ENCODE data around the gene VPS8. TPM values are rescaled to one million over a fixed set of nuclear protein-coding genes. Genes with fewer than 3 reads are reported as not detected.

VPS8 gene
- total RNA-seq, 1 donor from 2014 or later = 94.5 TPM

GRCh38 chr3:184814214-184814613 lies 2.2 kb downstream of the VPS8 start:
- Mint-ChIP-seq H3K4me1 (ENCODE audit: low read depth, unreplicated experiment) (peaks cover 2% of the 10 kb centered on the region), H3K27ac (ENCODE audit: unreplicated experiment) (no peak overlapping the region), H3K4me3 (ENCODE audit: unreplicated experiment) (no peak overlapping the region), H3K36me3 (ENCODE audit: unreplicated experiment) (no peaks in the 10 kb centered on the region), H3K9me3 (ENCODE audit: unreplicated experiment) (no peaks in the 10 kb centered on the region), H3K27me3 (ENCODE audit: unreplicated experiment) (peaks cover 5% of the 10 kb centered on the region)
- TF ChIP-seq CTCF (IDR thresholded peaks at IDR 0.05; ENCODE audit: partially characterized antibody, unreplicated experiment) = no peak
- DNase-seq = no peak

- Mint-ChIP-seq H3K27ac (ENCODE audit: unreplicated experiment) (no peak overlapping the region), H3K4me3 (ENCODE audit: unreplicated experiment) (no peak overlapping the region), H3K27me3 (ENCODE audit: unreplicated experiment) (peaks cover 3% of the 10 kb centered on the region), H3K4me1 (ENCODE audit: low read depth, unreplicated experiment) (peaks cover 2% of the 10 kb centered on the region), H3K9me3 (ENCODE audit: unreplicated experiment) (no peaks in the 10 kb centered on the region), H3K36me3 (ENCODE audit: unreplicated experiment) (no peaks in the 10 kb centered on the region)
- TF ChIP-seq CTCF (IDR thresholded peaks at IDR 0.05; ENCODE audit: partially characterized antibody, unreplicated experiment) = no peak
- DNase-seq = no peak
These were observed 3.3 kb downstream of the VPS8 start for GRCh38 chr3:184815046-184815930.

- Mint-ChIP-seq H3K27me3 (ENCODE audit: unreplicated experiment) (peaks cover 2% of the 10 kb centered on the region), H3K4me1 (ENCODE audit: low read depth, unreplicated experiment) (peaks cover 2% of the 10 kb centered on the region), H3K27ac (ENCODE audit: unreplicated experiment) (no peak overlapping the region), H3K4me3 (ENCODE audit: unreplicated experiment) (no peak overlapping the region), H3K36me3 (ENCODE audit: unreplicated experiment) (no peaks in the 10 kb centered on the region), H3K9me3 (ENCODE audit: unreplicated experiment) (no peaks in the 10 kb centered on the region)
- DNase-seq = no peak
- no peak for TF ChIP-seq CTCF (IDR thresholded peaks at IDR 0.05; ENCODE audit: partially characterized antibody, unreplicated experiment)
These were observed 4.6 kb downstream of the VPS8 start for GRCh38 chr3:184816614-184817013.

- Mint-ChIP-seq H3K36me3 (ENCODE audit: unreplicated experiment) (no peaks in the 10 kb centered on the region), H3K27me3 (ENCODE audit: unreplicated experiment) (peaks cover 2% of the 10 kb centered on the region), H3K4me1 (ENCODE audit: low read depth, unreplicated experiment) (no peaks in the 10 kb centered on the region), H3K4me3 (ENCODE audit: unreplicated experiment) (no peak overlapping the region), H3K9me3 (ENCODE audit: unreplicated experiment) (no peaks in the 10 kb centered on the region), H3K27ac (ENCODE audit: unreplicated experiment) (no peak overlapping the region)
- DNase-seq = no peak
- no peak for TF ChIP-seq CTCF (IDR thresholded peaks at IDR 0.05; ENCODE audit: partially characterized antibody, unreplicated experiment)
These were observed 8.6 kb downstream of the VPS8 start for GRCh38 chr3:184820525-184820924.

GRCh38 chr3:184821034-184821433 lies 9.1 kb downstream of the VPS8 start:
- Mint-ChIP-seq H3K27ac (ENCODE audit: unreplicated experiment) (no peak overlapping the region), H3K27me3 (ENCODE audit: unreplicated experiment) (peaks cover 2% of the 10 kb centered on the region), H3K9me3 (ENCODE audit: unreplicated experiment) (no peaks in the 10 kb centered on the region), H3K4me1 (ENCODE audit: low read depth, unreplicated experiment) (no peaks in the 10 kb centered on the region), H3K4me3 (ENCODE audit: unreplicated experiment) (no peak overlapping the region), H3K36me3 (ENCODE audit: unreplicated experiment) (no peaks in the 10 kb centered on the region)
- no peak for DNase-seq
- no peak for TF ChIP-seq CTCF (IDR thresholded peaks at IDR 0.05; ENCODE audit: partially characterized antibody, unreplicated experiment)

Measured in glutamatergic neuron (in vitro differentiated cells).